HG03097 (cell line): ENCODE results near the gene PLA2G6.
"Not testable (repeated sequence)": the region's sequence is repeated elsewhere in the genome, so short reads cannot be mapped to it uniquely, and the experiment has no call there.

Source experiments
- ATAC-seq: cut with Tn5 transposase; IDR thresholded peaks from one replicate; pipeline ENCODE4 v1.9.1; 2021; ENCODE audit not compliant: unreplicated experiment, low FRiP score

Gene PLA2G6

GRCh38 chr22:38136607-38137006, 45.0 kb downstream of the PLA2G6 start:
- no peak for ATAC-seq

- no peak for ATAC-seq
Measured at GRCh38 chr22:38135133-38135706, 46.4 kb downstream of the PLA2G6 start.

DNA sequence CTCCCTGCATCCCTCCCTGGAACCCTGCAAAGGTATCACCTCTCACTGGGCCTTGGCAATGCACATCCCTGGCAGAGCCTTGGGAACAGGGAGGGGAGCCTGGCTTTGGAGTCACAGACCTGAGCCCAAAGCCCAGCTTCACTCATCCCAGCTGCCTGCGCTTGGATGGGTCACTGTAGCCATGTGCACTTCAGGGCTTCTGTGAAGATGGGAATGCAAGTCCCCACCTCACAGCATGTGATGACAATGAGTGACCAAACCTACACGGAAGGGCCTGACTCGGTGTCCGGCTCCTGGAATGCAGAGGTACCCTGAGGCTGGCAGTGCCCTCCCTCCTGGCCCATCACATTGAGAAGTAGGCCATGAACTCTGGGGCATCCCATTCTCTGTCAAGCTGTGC, 48.3 kb downstream of the PLA2G6 start:
- no peak for ATAC-seq

GRCh38 chr22:38132794-38133193, 48.8 kb downstream of the PLA2G6 start:
- no peak for ATAC-seq

DNA sequence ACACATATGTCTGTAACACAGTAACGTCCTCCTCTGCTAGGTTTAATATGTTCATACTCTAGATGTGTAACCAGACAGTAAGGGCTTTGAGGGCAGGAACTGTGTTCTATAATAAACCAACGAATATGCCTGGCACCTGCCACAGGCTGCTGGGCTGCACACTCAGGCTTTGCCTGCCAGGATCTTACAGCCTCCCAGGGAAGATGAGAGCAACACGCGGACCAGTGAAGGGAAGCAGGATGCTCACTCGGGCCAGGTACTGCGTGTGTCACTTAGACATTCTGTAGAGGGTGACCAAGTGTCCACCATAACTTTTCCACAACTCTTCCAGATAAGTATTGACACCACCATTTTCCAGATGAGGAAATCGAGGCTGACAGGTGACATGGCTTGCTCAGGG, 49.5 kb downstream of the PLA2G6 start:
- no peak for ATAC-seq

- ATAC-seq = no peak
Measured at GRCh38 chr22:38131399-38131798, 50.2 kb downstream of the PLA2G6 start.

DNA sequence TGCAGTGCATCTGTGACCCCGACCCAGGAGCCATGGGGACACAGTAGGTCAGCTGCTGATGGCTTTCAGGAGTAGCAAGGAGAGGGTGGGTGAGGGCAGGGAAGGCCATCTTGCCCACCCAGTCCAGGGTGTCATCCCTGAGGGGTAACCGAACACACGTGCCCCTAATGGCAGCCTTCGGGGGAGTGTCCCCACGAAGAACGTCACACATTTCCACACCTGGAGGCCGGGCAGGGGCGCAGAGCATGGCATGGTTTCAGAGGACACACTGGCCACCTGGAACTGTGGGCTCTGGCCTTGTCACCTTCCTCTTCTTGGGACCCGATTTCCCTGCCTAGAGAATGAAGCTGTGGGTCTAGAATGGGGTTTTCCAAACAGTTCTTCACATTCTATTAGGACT, 51.8 kb downstream of the PLA2G6 start:
- no peak for ATAC-seq

DNA sequence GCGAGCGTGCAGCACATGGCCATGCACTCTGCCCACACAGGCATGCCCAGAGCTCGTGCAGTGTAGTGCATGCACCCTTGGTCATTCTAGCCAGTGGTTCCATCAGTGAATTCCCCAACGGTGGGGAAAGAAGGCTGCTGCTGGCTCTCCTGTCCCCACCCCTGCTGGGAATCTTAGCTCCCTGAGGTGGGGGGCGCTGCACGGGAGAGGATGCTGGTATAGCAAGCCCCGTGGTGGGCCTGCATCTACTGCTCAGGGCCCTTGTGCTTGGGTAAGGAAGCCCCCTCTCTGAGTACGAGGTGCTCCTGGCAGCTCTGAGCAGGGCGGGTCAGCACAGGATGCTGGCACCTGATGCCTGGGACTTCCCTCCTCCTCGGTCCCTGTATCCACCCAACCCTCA, 52.6 kb downstream of the PLA2G6 start:
- ATAC-seq = no peak

DNA sequence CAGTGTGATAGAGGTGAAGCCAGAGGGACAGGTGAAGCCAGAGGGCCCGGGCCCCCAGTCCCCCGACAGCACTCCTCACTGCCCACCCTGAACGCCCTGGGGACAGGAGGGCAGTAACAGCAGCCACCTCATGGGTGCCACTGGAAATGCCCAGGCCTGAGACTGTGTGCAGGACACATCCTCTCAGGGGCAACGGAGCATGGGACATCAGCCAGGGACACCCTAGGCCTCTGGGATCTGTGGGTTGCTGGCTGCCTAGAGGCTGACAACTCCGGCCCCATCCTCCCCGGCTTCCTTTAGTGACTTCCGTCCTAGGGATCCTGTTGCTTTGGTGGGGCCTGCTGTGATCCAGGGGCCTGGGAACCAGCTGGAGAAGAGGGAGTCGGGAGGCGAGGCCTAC, 53.8 kb downstream of the PLA2G6 start:
- ATAC-seq = no peak

- ATAC-seq = no peak
Measured at GRCh38 chr22:38126928-38127668, 54.5 kb downstream of the PLA2G6 start.

- no peak for ATAC-seq
Measured at GRCh38 chr22:38125751-38126201, 55.9 kb downstream of the PLA2G6 start.

DNA sequence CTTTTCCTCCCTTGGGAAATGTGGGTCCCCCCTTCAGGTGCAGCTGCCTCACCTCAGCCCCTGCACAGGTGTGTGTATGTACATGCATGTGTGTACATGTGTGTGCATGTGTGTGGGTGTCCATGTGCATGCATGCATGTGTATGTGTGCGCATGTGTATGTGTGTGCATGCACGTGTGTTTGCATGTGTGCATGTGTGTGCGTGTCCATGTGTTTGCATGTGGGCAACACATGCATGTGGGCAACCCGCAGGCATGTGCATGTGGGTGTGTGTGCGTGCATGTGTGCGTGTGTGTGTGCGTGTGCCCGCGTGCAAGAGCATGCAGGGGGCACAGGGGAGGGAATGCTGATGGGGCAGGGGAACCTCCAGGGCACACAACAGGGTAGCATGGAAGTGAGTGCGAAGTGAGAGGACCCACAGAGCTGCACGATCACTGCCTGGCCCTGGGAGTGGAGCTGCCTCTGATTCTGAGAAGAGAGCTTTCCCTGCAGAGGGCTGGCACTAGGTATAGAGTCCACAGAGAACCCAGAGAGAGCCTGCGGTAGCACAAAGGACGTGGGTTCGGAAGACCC, 56.5 kb downstream of the PLA2G6 start:
- no peak for ATAC-seq

DNA sequence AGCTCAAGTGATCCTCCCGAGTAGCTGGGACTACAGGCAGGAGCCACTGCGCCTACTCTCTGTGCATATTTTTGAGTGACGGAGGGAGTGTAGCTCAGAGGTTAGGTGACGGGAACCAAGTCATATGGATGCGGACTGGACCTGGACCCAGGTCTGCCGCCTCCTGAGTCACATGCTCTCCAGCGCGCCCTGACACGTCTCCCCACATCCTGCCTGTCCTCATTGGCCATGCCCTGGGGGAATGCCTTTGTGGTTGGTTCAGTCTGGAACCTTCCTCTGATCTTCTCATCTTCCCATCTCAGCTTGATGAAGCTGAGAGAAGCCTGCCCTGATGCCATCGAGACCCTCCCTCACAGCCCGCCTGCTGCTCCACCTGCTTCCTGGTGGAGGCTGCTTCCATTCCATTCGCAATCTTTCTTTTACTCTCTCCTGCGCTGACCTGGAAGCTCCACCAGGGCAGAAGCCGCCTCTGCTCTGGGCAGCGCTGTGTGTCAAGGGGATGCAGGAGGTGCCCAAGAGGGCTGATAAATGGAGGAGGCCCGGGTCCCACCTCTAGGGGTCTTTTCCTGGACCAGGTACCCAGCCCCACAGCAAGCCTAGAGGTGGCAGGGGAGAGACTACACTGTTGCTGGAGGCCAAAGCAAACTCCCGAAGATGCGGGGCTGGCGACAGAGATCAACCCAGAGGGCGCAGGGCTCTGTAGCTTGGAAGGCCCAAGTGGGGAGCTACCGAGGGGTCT, 57.2 kb downstream of the PLA2G6 start:
- ATAC-seq = no peak

- ATAC-seq = no peak
Measured at GRCh38 chr22:38122616-38123015, 59.0 kb downstream of the PLA2G6 start.

DNA sequence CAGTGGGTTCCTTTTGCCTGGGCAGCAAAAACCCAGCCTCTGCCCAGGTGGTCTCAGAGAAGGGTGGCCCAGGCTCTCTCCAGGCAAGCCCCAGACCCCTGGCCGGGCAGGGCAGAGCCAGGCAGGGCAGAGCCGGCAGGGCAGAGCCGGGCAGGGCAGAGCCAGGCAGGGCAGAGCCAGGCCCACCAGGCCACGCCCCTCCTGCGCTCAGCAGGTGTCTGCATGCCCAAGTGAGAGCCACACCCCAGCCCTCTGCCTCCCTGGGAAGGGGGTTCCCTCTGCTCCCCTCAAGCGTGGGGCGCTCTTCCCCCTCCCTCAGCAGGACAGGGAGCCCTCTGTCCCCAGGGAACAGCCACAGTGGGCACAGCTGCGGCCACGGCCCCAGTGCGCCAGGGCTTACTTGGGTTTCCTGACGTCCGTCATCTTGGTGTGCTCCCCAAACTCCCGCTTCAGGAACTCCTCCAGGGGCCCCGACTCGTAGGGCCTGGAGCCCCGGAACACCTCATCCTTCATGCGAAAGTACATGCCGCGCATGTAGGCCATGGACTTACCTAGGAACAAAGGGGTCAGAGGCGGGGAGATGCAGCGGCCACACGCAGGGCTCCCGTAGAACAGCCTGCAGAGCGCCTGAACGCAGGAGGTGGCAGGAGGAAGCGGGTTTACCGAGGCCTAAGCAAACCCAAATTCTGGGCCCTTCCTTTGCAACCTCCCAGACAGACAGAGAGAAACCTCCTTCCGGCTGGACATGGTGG, 61.1 kb downstream of the PLA2G6 start:
- ATAC-seq = no peak

DNA sequence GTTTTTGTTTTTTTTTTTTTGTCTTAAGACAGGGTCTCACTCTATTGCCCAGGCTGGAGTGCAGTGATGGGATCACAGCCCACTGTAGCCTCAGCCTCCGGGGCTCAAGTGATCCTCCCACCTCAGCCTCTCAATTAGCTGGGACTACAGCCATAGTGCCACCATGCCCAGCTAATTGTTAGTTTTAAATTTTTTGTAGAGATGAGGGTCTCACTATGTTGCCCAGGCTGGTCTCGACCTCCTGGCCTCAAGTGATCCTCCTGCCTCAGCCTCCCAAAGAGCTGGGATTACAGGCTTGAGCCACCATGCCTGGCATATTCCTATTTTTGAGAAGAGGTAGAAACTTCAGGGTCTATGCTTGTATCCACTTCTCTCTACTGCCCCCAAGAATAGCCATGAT, 62.9 kb downstream of the PLA2G6 start:
- not testable (repeated sequence) for ATAC-seq

GRCh38 chr22:38118182-38118581, 63.4 kb downstream of the PLA2G6 start:
- ATAC-seq = no peak

DNA sequence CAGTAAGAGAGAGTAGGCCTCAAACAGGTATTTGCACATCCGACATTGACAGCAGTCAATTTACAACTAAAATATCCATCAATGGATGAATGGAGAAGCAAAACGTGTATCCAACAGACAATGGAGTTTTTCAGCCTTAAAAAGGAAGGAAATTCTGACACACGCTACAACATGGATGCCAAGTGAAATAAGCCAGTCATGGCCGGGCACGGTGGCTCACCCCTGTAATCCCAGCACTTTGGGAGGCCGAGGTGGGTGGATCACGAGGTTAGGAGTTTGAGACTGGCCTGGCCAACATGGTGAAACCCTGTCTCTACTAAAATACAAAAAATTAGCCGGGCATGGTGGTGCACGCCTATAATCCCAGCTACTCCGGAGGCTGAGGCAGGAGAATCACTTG, 64.1 kb downstream of the PLA2G6 start:
- ATAC-seq = not testable (repeated sequence)

DNA sequence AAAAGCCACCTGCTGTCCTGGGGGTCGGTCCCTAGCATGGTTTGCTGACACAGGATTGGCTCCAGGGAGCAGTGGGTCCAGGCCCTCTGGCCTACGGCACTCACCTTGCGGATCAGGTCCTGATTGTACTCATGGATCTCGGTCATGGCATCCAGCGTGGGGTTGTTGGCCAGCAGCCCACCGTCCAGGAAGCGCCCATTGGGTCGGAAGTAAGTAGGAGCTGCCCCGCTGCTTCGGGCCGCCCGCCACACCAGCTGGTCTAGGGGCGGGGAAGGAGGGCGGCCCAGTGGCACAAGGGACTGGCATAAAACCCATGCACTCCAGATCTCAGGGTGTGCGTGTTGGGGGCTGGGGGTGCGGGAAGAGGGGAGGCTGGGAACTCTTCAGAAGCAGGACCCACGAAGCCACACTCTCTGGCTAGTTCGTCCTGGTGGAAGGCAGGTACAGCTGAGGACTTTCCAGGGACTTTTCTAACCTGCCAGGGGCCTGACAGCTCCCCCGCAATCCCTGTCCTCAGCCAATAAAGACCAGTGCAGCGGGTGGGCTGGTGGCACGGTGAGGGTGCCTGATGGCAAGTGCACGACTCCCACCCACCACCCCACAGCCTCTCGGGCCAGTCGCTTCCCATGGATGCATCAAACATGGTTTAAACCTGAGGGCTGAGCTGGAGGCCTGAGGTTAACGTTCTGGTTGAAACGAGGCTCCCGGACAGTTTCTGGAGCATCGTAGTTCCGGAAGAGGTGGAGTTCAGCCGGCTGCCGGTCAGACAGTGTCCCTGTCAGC, 66.0 kb downstream of the PLA2G6 start:
- ATAC-seq = no peak
